Gastrocnemius medialis (tissue), 4 donors: Measurements from ENCODE around the gene HSPA1L.

Experiments used
- CTCF ChIP-seq, 5 experiments: fragments of 450-650 bp in 3 of 5; fragments of 200-600 bp in 2 of 5; sonication (generic) in 2 of 5; IDR thresholded peaks in 4 of 5; conservative IDR thresholded peaks in 1 of 5; 1 replicate in 4 of 5; 2 replicates in 1 of 5; pipeline ENCODE4 v1.5.1; 2016 to 2019; ENCODE audit warnings: antibody characterized with exemption in 5 of 5, mild to moderate bottlenecking in 3 of 5, moderate library complexity in 3 of 5
- POLR2A ChIP-seq, 2 donors: fragments of 450-650 bp; IDR thresholded peaks; one replicate each; pipeline ENCODE4 v1.6.1; 2017; ENCODE audit warnings: antibody characterized with exemption in 2 of 2, mild to moderate bottlenecking in 2 of 2, moderate library complexity in 2 of 2

DNA sequence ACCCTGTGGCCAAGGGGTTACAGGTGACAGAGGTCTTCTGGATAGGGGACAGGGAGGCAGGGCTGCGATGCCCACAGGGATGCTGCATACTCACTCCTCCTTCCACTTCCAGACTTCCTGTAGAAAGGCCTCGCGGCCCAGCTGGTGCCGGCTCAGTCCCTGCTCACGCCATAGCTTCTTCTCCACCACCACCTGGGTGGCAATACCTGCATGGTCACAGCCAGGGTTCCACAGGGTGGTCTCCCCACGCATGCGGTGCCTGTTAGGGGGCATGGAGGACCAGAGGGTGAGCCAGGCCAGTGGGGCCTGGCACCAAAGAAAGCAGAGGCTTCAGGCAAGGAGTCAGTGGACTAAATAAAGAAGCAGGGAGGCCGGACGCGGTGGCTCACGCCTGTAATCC is 29.6 kb downstream of the HSPA1L start:
- TF ChIP-seq POLR2A (IDR thresholded peaks at IDR 0.05) (no peak), CTCF (IDR thresholded peaks at IDR 0.05 in 4 of 5, conservative IDR thresholded peaks at IDR 0.05 in 1 of 5) (no peak)
